Activated T-cell treated with anti-CD3 and anti-CD28 coated beads, Interleukin-2, amount 50 U/mL, for 48 hours (primary cell): ENCODE data around the gene COX8A.

ENCODE experiments used
- DNase-seq, 2 experiments: peaks; one replicate each; pipeline ENCODE4 v3.0.0-alpha.2; 2020

COX8A gene

DNA sequence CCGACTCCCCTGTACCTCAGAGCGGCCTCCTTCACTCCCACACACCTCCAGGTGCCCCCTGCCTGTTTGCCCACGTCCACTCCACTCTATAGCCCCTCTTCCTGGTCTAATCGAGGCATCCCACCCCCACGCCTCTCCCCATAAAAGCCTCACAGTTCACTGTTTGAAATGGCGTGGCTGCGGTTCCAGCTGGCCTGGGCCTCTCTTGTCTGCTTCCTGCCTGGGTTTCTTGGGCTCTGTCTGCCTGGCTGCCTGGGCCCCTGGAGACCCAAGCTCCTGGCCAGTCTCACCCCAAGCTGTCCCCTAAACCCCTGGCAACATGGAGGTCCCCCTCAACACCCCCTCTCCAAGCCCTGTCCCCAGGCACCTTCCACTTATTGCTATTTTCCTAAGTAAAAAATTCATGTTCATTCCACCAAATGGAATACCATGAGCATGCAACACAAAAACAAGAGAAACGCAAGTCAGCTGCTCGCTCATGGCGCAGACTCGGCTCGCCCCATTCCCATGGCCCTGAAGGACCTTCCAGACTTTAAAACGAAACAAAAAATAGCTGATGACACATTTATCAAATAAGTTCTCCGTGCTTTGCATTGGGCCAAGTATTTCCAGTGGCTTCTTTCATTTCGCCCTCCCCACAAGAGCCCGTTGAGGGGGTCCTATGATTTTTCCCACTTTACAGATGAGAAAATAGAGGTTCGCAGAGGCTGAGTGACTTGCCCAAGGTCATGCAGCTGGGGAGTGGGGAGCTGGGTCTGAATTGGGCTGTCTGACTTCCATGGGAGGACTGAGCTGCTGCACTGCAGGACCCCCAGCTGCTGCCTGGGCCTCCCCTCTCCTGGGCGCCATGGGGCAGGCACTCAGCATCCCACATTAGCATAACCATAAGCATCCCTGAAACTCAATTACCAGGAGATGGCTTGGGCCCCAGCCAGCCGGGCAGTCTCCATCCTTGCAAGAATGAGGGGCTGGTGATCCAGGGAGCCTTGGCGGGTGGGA lies 49.6 kb downstream of the COX8A start:
- DNase-seq: no peak

DNA sequence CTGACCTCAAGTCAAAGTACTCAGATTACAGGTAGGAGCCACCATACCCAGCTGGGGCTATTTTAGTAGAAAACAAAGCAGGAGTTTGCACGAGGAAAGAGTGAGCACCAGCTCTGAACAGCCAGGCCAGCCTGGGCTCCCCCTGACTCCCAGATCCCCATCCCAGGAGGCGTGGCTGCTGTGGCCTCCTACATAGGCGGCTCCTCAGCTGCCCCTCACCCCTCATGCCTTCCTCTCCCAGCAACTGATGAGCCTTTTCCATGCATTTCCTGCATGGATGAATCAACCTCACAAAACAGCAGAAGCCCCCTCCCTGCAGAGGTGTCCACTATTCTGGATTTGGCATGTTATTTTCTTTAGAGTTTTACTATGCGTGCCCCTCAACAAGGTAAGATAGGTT lies 50.8 kb downstream of the COX8A start:
- DNase-seq: no peak
